Stimulated activated naive CD4-positive, alpha-beta T cell (primary cell): ENCODE data around the gene POLA2.
"Not testable (repeated sequence)": the region's sequence is repeated elsewhere in the genome, so short reads cannot be mapped to it uniquely, and the experiment has no call there.

Experiments used
- DNase-seq, 6 experiments: peaks; one replicate each; lab custom pipeline; 2025; lab: John Stamatoyannopoulos, UW

POLA2 gene

DNA sequence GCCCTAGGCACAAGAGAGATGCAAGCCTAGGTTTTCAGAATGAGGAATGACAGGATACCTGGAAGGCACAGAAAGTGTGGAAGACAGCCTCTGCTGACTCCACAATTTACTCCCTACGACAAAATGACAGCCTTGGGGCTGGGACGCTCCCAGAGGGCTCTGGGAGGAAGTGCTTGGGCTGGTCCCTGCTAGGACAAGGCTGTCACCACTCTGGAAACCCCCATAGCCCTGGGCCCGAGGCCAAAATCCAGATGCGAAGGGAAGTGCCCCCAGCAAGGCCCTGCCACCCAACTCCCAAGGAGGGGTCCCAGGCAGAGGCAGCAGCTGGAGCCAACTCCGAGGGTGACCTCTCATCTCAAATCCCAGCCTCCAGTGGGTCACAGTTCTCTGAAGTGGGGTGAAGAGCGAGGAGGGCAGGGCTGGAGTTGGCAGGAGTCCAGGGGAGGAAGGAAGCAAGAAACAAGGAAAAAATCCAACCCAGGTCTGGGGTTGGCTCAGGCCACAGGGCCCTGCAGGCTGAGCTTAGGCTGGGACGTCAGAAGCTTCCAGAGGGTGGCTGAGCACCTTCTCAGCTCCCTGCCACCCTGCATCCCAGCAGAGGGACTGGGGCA lies 46.6 kb downstream of the POLA2 start:
- DNase-seq: no peak

DNA sequence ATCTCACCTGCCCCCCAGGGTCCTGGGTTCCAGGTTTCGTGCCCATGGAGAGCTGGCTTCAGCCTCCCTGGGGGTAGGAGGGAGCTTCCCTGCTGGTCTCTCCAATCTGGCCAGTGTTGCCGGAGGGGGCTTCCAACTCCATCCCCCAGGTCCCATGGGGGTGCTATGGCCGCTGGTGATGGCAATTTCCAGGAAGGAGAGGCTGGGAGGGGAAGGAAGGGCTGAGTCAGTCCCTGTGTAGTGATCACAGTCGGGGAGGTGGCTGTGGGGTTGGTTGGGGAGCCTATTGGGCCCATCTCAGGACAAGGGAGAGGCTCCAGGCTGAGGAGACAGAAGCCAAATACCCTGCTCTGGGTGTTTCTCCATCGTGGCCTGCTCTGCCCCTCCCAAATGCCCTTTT lies 47.2 kb downstream of the POLA2 start:
- no peak for DNase-seq

DNA sequence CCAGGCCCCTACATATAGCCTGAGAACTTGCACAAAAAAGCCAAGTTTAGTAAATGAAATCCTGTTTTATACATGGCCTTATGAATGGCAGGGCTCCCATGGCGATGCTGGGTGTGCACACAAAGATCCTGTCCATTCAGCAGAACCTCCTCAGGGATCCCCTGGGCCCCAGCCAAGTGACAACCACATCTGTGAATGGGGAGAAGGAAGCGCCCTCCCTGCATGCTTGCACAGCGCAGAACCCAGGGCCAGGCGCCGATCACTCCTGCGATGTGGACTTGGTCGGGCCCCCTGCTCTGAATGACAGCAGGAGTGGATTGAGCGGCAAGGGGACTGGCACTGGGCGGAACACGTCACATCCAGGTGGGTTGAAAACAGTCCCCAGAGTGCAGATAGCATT lies 48.5 kb downstream of the POLA2 start:
- DNase-seq: no peak

DNA sequence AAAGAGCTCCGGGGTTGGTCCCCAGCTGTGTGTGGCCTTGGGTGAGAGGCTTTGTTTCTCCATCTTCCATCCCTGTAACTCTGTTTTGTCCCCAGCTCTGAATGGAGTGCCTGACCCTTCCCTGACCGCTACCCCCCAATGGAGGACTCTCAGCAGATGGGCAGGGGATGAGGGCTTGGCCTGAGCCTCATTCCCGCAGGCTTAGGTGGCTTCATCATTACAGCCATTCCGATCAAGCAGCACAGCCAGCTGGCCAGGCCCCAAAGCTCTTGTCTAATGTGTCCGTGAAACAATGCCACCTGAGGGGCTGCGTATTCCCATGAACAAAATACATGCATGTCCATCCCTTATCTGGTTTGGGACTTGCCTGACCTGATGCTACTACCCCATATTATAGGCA lies 49.0 kb downstream of the POLA2 start:
- no peak for DNase-seq

DNA sequence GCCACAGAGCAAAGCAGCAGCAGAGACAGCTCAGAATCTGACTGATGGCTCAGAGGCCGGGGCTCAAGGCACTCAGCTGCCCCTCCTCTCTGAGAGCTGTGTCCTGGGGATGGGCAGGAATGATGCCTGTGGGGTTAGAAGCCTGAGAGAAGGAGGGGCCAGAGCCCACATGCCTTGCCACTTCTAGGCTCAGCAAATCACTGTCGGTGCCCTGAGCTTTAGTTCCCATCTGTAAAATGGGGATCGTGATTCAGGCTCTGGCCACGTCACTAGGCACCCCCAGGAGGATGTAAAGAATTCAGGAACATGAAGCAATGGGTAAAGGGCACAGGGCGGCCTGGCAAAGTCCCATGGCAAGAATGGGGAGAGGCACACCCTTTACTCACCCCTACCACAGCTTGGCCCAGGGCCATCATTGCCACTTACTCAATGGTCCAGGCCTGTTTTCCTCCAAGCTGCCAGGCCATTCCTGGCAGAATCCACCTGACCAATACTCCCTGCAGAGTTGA lies 49.5 kb downstream of the POLA2 start:
- DNase-seq: no peak

DNA sequence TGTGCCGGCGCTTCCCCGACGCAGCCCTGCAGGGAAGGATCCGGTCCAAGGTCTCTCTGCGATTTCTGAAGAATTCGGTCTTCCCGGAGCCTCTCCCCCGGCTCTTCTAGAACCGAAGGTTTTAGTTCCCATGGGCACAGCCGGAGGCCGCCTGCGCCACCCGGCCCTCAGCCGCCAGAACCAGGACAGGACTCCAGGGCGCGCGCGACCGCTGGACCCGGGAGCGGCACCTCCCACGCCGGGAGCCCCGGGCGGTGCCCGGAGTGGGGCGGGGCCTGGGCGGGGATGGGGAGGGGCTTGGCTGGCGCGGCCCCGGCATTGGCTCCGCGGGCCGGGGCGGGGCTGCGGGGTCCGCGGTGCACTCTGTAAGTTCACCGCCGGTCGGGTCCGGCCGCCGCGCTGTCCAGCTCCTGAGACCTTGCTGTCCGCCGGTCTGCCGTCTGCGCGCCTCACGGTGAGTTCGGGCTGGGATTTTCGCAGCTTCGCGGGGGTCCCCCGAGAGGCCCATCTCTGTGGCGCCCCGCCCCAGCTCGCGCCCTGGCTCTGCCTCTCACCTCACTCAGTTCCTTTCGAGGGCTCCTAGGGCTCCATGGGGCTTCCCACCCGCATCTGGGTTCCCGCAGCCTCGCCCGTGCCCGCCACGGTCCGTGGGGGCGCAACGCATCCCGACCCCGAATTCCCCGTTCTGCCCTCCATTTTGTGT lies 52.9 kb downstream of the POLA2 start, which contains the start of gene CDC42EP2:
Gene CDC42EP2 (plus strand): TSS at position 366 of the 703 bp plus-strand sequence. CDS start 6,033 bp downstream, outside the sequence.
- DNase-seq: peak; percentile 28 to 75 (median 66)

DNA sequence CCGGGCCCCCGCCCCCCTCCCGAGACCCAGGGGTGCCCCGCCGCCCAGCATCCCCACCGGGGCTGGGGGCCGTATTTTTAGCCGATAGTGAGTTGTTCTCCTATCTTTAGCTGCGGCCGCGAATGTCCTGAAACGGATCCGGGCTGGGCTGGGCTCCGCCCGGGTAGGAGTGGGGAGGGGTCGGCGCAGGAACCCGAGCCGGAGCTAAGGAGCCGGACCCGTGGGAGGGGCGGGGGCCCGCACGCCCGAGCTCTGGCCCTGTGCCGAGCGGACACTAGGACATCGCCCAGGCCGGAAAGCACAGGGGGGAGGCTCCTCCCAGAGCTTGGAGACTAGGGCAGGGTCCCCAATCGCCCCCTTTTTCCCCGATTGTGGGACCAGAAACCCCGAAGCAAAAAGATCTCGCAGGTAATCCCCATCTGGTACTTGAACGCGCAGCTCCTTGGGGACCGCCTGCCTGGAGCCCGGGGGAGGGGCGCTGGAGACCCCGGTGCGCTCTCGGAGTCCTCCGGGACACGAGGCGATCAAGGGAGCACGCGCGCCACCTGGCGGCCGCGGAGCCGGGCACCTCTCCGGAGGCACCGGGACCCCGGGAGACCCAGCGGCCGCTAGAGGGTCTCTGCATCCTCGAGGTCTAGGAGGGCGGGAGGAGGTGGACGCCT lies 53.6 kb downstream of the POLA2 start:
- DNase-seq: peak; percentile 41 to 81 (median 72)

DNA sequence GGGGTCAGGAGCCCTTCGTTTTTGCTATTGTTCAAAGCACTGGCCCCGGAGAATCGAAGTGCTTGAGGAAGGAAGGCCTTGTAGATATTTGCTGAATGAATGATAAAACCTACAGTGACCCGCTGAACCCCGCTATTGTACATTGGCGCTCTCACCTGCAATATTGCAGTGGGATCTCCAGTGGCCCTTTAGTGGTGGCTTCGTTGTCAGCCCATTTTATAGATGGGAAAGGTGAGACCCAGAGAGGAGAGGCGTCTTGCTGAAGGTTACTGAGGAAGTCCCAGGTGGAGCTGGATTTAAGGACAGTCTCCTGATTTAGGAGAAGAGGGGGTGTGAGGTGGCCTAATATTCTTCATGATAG lies 54.1 kb downstream of the POLA2 start:
- no peak for DNase-seq

DNA sequence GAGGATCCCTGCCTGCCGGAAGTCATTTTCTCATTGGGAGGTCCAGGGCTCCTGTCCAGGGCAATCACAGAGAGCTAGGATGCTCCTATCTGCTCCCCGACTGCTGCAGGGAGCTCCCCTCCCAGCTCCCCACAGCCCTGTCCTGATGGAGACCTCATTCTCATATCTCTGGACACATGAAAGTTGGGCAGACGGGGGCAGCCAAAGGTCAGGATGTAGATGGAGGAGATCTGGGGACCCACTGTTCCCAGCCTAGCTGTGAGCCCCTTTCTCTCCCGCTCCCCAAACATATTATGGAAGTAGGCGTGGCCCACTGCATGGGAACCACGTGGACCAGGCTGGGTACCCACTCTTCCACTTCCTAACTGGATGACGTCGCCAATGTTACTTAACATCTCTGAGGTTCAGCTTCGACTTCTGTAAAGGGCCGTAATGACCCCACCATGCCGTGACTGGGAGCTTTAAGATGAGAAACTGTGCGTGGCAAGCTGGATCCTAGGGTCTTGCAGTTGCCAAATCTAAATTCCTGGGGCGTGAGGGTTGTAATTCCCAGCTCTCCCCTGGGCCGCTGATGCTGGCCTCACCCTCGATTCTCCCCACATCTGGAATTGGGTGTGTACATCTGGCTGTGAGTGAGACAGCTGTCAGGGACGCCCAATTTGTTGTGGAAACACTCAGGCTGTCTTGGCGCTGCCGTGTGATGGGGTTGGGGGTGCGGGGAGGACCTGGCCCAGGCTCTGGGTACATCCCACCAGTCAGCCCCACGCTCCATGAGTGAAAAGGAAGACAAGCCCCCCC lies 54.7 kb downstream of the POLA2 start:
- no peak for DNase-seq

DNA sequence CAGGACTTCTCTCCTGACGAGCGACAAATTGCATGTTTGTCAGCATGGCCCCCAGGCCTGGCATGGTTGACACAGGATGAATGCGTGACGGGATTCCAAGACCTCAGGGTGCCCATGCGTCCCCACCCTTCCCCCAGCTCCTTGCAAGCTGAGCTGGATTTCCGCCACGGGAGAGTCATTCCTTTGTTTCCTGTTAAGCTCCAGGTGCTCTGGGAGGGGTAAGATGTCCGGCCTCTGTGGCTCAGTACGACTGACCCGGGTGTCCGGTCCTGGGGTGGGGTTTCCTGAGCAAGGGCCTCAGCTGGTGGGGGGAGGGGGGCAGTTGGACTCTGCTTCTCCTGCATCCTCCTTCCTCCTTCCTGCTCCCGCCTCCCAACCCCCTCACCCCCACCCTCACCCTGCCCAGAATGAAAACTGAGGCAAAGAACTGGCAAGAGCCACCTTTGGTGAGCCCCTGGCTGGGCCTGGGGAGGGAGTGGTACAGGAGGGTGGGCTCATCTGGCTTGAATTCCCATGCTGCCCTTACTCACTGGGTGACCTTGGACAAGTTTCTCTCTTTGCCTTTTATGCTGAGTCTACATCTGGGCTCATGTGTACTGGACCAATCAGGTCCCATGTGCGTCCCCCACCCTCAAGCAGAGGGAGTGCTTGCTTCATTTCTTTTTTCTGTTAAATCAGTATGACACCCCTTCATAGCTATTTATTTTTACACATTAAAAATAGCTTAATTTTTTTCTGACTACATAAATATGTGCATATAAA lies 55.4 kb downstream of the POLA2 start:
- no peak for DNase-seq

DNA sequence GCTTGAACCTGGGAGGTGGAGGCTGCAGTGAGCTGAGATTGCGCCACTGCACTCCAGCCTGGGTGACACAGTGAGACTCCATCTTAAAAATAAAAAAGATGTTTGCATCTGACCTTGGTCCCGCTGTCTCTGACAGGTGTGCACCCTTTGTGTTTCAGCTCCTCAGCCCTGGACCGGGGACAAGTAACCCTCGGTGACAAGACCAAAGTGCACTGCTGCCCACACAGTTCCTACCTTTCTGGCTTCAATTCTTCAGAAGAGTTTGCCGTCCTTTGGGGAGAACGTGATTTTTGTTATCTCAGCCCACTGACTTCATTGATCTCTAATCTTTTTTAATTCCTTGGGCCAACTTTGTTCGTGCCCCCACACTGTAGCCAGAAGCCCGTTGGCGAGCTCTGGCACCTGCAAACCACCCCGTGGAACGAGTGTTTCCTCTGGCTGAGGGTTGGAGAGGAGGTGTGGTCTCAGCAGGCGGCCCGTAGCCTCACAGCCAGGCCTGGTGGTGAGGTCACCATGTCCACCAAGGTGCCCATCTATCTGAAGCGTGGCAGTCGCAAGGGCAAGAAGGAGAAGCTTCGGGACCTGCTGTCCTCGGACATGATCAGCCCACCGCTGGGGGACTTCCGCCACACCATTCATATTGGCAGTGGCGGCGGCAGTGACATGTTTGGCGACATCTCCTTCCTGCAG lies 58.8 kb downstream of the POLA2 start:
- no peak for DNase-seq

DNA sequence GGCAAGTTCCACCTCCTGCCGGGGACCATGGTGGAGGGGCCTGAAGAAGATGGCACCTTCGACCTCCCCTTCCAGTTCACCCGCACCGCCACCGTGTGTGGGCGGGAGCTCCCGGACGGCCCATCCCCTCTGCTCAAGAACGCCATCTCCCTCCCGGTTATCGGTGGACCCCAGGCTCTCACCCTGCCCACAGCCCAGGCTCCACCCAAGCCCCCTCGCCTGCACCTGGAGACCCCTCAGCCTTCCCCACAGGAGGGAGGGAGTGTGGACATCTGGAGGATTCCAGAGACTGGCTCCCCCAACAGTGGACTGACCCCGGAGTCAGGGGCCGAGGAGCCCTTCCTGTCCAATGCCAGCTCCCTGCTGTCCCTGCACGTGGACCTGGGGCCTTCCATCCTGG lies 59.3 kb downstream of the POLA2 start:
- DNase-seq: no peak

DNA sequence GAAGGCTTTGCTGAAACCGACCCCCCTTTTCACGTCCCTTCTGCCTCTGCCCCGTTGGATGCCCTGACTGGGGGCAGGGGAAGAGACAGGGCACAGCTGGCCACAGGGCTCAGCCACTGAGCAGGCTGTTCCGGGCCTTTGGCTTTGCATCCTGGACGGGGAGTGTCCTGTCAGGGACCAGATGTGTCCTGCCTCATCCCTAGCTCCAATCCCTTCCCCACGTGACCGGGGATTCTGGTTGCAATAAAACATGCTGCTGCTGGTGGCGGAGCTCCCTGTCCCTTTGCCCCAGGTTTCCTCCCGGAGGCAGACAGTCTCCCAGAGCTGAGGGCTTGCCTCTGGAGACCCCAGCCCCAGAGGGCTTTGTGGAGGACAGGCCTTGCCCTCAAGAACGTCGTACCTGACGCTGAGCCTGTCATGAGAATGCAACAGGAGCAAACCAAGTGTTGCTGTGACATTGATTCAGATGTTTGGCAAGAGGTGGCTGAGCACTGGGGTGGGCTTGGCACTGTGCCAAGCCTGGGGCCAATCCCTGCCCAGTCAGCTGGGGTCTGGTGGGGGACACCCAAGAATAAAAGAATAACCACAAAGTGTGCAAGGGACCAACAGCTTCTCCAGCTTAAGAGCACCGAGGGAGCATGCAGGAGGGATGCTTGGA lies 60.2 kb downstream of the POLA2 start:
- DNase-seq: no peak

DNA sequence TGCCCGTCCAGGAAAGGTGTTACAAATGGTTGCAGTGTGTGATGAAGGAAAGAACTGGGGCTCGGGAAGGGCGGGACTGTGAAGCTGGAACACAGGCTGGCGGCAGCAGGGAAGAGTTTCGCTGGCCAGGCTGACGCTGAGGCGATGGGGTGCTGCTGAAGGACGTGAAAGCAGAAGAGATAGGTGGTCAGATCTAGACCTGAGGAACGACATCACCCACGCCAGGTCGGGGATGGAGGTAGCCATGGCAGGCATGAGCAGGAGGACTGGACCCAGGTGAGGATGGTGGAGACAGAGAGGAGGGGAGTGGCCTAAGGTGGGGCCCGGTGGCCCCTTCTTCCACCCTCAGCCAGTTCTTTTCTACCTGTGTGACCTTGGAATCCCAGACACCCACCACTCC lies 62.1 kb downstream of the POLA2 start:
- DNase-seq: no peak

DNA sequence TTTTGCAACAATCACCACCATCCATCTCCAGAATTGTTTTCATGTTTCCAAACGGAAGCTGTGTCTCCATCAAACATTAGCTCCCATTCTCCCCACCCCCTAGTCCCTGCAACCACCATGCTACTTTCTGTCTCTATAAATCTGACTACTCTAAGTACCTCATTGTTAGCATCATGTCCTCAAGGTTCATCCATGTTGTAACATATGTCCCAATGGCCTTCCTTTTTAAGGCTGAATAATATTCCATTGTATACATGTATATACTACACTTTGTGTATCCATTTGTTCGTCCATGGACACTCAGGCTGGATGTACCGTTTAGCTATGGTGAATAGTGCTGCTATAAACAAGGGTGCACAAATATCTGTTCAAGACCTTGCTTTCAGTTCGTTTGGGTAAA lies 63.7 kb downstream of the POLA2 start:
- no peak for DNase-seq

DNA sequence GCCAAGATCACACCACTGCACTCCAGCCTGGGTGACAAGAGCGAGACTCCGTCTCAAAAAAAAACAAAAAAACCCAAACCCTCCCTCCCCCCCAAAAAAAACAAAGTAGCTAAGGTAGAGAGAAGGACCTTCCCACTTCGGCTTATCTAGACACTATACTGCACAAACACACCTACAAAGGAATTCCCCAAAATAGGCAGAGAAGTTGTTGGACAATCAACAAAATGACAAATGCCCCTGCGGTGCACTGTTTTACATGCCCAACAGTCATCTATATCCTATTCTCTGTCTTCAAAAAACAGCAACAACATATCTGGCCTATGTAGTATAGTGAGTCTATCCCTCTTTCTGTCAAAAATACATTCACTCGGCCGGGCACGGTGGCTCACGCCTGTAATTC lies 65.3 kb downstream of the POLA2 start:
- DNase-seq: no peak

DNA sequence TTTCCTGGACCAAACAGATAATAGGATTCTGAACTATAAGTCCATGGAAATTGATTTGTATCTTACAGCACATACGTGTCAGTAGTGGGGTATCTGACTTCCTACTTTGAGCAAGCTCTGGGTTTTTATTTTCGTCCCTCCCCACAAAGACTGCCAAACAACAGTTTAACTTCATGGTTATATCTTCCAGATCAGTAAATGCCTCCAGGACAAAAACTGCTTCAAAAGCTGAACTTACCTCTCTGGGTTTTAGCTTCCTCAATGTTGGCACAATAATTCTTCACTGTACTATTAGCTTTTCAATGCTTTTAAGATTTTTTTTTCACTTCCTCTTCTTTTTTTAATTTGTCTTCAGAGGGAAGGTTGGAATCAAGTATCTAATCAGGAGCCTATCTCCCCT lies 67.7 kb downstream of the POLA2 start:
- DNase-seq: no peak

DNA sequence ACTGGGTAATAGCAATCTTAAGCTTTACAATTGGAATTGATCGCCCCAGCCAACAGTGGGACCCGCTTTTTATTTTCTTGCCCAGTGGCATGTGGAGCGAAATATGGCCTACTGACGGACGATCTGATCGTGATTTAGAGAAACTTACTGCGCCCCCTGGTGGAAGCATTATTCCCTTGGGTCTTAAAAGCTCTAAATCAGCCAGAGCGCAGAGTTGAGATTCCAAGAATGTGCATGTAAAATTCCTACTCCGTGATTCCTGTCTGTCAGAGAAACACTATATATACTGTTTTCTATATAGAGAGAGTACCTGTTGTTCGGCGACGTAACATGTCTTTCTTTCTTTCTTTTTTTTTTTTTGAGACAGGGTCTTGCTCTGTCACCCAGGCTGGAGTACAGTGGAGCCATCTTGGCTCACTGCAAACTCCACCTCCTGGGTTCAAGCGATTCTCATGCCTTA lies 68.2 kb downstream of the POLA2 start:
- peak; percentile 51 to 84 (median 76) for DNase-seq

DNA sequence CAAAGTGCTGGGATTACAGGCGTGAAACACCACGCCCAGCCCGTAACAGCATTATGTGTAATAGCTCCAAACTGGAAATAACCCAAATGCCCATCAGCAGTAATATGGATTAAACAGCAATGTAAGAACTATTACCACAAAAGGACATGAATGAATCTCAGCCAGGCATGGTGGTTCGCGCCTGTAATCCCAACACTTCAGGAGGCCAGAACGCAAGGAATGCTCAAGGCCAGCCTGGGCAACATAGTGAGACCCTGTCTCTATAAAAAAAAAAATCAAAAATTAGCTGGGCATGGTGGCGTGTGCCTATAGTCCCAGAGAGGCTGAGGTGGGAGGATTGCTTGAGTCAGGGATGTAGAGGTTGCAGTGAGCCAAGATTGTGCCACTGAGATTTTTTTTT lies 68.8 kb downstream of the POLA2 start:
- DNase-seq: no peak

DNA sequence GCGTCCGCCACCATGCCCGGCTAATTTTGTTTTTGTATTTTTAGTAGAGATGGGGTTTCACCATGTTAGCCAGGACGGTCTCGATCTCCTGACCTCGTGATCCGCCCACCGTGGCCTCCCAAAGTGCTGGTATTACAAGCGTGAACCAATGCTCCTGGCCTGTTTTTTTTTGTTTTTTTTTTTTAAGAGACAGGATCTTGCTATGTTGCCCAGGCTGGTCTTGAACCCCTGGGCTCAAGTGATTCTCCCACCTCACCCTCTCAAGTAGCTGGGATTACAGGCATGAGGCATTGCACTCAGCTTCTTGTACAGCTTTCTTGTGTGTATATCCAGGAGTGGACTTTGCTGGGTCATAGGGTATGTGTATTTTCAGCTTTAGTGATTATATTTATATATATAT lies 70.8 kb downstream of the POLA2 start:
- DNase-seq: not testable (repeated sequence)
